SK-N-SH treated with all-trans-retinoic acid at 6 μM for 48 hours (cell line): ENCODE data around the gene KIFAP3.

Source experiments
- ARNTL ChIP-seq: fragments of 450-650 bp; formaldehyde crosslinking; IDR thresholded peaks from 2 replicates; pipeline ENCODE4 v1.5.0; 2020; ENCODE audit warnings: low read depth, mild to moderate bottlenecking, moderate library complexity, borderline replicate concordance
- CREB5 ChIP-seq: fragments of 250-450 bp; sonication (Bioruptor Pico); IDR thresholded peaks from 2 replicates; pipeline ENCODE4 v1.5.1; 2020; ENCODE audit warnings: low read depth, mild to moderate bottlenecking, moderate library complexity
- CSDC2 ChIP-seq: fragments of 250-450 bp; sonication (Bioruptor Pico); IDR thresholded peaks from 2 replicates; pipeline ENCODE4 v1.5.0; 2020; ENCODE audit warnings: mild to moderate bottlenecking, moderate library complexity
- ESRRG ChIP-seq: fragments of 250-450 bp; sonication (Bioruptor Pico); IDR thresholded peaks from 2 replicates; pipeline ENCODE4 v1.6.1; 2021; ENCODE audit warnings: mild to moderate bottlenecking
- ISL1 ChIP-seq: fragments of 250-450 bp; sonication (Bioruptor Pico); IDR thresholded peaks from 2 replicates; pipeline ENCODE4 v2.1.2; 2022; ENCODE audit warnings: mild to moderate bottlenecking, moderate library complexity
- OSR1 ChIP-seq: fragments of 250-450 bp; sonication (Bioruptor Pico); IDR thresholded peaks from 2 replicates; pipeline ENCODE4 v1.8.0; 2022; ENCODE audit warnings: moderate library complexity, mild to moderate bottlenecking, inconsistent platforms
- PATZ1 ChIP-seq: fragments of 250-450 bp; sonication (Bioruptor Pico); IDR thresholded peaks from 2 replicates; pipeline ENCODE4 v1.8.0; 2020; ENCODE audit warnings: mild to moderate bottlenecking, moderate library complexity, borderline replicate concordance
- POU6F1 ChIP-seq: fragments of 250-450 bp; sonication (Bioruptor Pico); IDR thresholded peaks from 2 replicates; pipeline ENCODE4 v1.8.0; 2021; ENCODE audit warnings: low read depth, mild to moderate bottlenecking, moderate library complexity, borderline replicate concordance
- RARB ChIP-seq: fragments of 250-450 bp; sonication (Bioruptor Pico); IDR thresholded peaks from 2 replicates; pipeline ENCODE4 v1.8.0; 2021; ENCODE audit warnings: mild to moderate bottlenecking, moderate library complexity
- TCF4 ChIP-seq: fragments of 250-450 bp; sonication (Bioruptor Pico); IDR thresholded peaks from 2 replicates; pipeline ENCODE4 v1.8.0; 2021; ENCODE audit warnings: mild to moderate bottlenecking, moderate library complexity, borderline replicate concordance
- TOX ChIP-seq: fragments of 250-450 bp; sonication (Bioruptor Pico); IDR thresholded peaks from 2 replicates; pipeline ENCODE4 v1.8.0; 2021; ENCODE audit warnings: mild to moderate bottlenecking, moderate library complexity, borderline replicate concordance
- ZFP3 ChIP-seq: fragments of 250-450 bp; sonication (Bioruptor Pico); IDR thresholded peaks from 2 replicates; pipeline ENCODE4 v1.5.0; 2020; ENCODE audit warnings: mild to moderate bottlenecking, moderate library complexity
- ZFP30 ChIP-seq: fragments of 450-650 bp; formaldehyde crosslinking; IDR thresholded peaks from 2 replicates; pipeline ENCODE4 v1.5.0; 2022; ENCODE audit warnings: mild to moderate bottlenecking, moderate library complexity

- TF ChIP-seq ISL1 (CRISPR knock-in tag) (no peak), TOX (CRISPR knock-in tag) (no peak), ZFP30 (CRISPR knock-in tag) (no peak), POU6F1 (no peak), RARB (no peak), ESRRG (CRISPR knock-in tag) (no peak), ARNTL (CRISPR knock-in tag) (no peak), CSDC2 (CRISPR knock-in tag) (no peak), PATZ1 (CRISPR knock-in tag) (no peak), ZFP3 (CRISPR knock-in tag) (no peak), TCF4 (CRISPR knock-in tag) (no peak), CREB5 (CRISPR knock-in tag) (no peak), OSR1 (CRISPR knock-in tag) (no peak)
Measured at GRCh38 chr1:169915150-169915549, 159.3 kb downstream of the KIFAP3 start.
